Lower leg skin (tissue), 3 donors: ENCODE data around the gene DNLZ.

ENCODE experiments used
- POLR2A ChIP-seq, 2 donors: fragments of 450-650 bp; IDR thresholded peaks; one replicate each; pipeline ENCODE4 v1.6.1; 2016 to 2017; ENCODE audit warnings: antibody characterized with exemption in 2 of 2, mild to moderate bottlenecking in 1 of 2, moderate library complexity in 1 of 2
- TF ChIP-seq, protein P1 (sequence below), 3 donors: fragments of 450-650 bp; IDR thresholded peaks; one replicate each; pipeline ENCODE4 v1.5.1; 2016; ENCODE audit warnings: antibody characterized with exemption in 3 of 3, mild to moderate bottlenecking in 3 of 3, moderate library complexity in 2 of 3

DNA sequence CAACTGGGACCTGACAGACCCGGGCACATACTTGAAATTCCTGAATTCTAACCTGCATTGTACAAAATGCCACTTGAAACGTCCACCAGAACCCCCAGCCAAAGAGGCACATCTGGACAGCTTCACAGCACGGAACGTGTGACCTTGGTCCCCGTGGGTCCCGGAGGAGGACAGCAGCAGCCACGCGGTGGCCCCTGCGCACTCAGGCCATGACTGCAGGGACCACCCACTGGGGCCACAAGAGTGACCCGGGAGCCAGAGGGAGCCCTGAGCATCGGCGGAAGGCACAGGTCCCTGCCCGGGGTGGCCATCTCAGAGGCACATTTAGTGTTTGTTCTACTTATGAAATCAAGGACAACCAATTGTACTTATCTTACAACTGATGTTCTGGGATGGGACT lies 38.5 kb upstream of the DNLZ start:
- TF ChIP-seq POLR2A (IDR thresholded peaks at IDR 0.05), result no peak
- TF ChIP-seq, protein P1, sequence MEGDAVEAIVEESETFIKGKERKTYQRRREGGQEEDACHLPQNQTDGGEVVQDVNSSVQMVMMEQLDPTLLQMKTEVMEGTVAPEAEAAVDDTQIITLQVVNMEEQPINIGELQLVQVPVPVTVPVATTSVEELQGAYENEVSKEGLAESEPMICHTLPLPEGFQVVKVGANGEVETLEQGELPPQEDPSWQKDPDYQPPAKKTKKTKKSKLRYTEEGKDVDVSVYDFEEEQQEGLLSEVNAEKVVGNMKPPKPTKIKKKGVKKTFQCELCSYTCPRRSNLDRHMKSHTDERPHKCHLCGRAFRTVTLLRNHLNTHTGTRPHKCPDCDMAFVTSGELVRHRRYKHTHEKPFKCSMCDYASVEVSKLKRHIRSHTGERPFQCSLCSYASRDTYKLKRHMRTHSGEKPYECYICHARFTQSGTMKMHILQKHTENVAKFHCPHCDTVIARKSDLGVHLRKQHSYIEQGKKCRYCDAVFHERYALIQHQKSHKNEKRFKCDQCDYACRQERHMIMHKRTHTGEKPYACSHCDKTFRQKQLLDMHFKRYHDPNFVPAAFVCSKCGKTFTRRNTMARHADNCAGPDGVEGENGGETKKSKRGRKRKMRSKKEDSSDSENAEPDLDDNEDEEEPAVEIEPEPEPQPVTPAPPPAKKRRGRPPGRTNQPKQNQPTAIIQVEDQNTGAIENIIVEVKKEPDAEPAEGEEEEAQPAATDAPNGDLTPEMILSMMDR (IDR thresholded peaks at IDR 0.05), result no peak
